ENCODE data around the gene CABP4. TPM values are rescaled to one million over a fixed set of nuclear protein-coding genes. Genes with fewer than 3 reads are reported as not detected.
A peak's percentile ranks its signal among the peaks of the same experiment; 100 is the strongest.

The CABP4 gene
- total RNA-seq, 1 experiment from 2014 or later: 2.5 TPM

GRCh38 chr11:67420147-67420645, 35.0 kb upstream of the CABP4 start:
- TF ChIP-seq, protein P1, sequence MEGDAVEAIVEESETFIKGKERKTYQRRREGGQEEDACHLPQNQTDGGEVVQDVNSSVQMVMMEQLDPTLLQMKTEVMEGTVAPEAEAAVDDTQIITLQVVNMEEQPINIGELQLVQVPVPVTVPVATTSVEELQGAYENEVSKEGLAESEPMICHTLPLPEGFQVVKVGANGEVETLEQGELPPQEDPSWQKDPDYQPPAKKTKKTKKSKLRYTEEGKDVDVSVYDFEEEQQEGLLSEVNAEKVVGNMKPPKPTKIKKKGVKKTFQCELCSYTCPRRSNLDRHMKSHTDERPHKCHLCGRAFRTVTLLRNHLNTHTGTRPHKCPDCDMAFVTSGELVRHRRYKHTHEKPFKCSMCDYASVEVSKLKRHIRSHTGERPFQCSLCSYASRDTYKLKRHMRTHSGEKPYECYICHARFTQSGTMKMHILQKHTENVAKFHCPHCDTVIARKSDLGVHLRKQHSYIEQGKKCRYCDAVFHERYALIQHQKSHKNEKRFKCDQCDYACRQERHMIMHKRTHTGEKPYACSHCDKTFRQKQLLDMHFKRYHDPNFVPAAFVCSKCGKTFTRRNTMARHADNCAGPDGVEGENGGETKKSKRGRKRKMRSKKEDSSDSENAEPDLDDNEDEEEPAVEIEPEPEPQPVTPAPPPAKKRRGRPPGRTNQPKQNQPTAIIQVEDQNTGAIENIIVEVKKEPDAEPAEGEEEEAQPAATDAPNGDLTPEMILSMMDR (conservative IDR thresholded peaks at IDR 0.05): no peak
- TF ChIP-seq EZH2 (IDR thresholded peaks at IDR 0.05; ENCODE audit: low read depth): no peak
- H3K4me2 ChIP-seq: peak overlapping the region; percentile 93
- no peak for DNase-seq
- peak overlapping the region; percentile 63; the same call in 1 of the 2 replicates for H2AFZ ChIP-seq
- peaks cover 22% of the 10 kb centered on the region; the same call in 1 of the 2 replicates for H3F3A ChIP-seq (ENCODE audit: insufficient read depth, low read depth)
- intact Hi-C loops (cut with micrococcal nuclease; ENCODE audit: unreplicated experiment): no loop called here
- BruUV-seq (replicated peaks): TSS peak; percentile 22
- peaks cover 17% of the 10 kb centered on the region for H3K4me1 ChIP-seq (replicated peaks; ENCODE audit: insufficient read depth)
- H3K4me3 ChIP-seq: peak overlapping the region; percentile 69
- H3K9me2 ChIP-seq (ENCODE audit: insufficient read depth): no peaks in the 10 kb centered on the region
- no peak overlapping the region for H3K27ac ChIP-seq
- POLR2A ChIA-PET (ENCODE audit: unreplicated experiment): interaction anchor here (0.5 to 0.7 kb wide), 4 partner anchors 8 to 470 kb away, joined by 3 to 4 read pairs (median 4); no protein-coding TSS in a partner anchor
- CTCF ChIA-PET: interaction anchor here (0.6 to 2.1 kb wide), 2 partner anchors 18 to 365 kb away, joined by 3 to 10 read pairs; partner anchors contain the start of gene PPP1CA
- no peaks in the 10 kb centered on the region for H3K27me3 ChIP-seq (ENCODE audit: insufficient read depth, low read depth)
- no peaks in the 10 kb centered on the region for H3K36me3 ChIP-seq (ENCODE audit: low read depth)
- H4K20me1 ChIP-seq (ENCODE audit: insufficient read depth): no peaks in the 10 kb centered on the region
- H3K9me3 ChIP-seq (ENCODE audit: insufficient read depth, low read depth): no peaks in the 10 kb centered on the region
- no peaks in the 10 kb centered on the region for H3K79me2 ChIP-seq (ENCODE audit: low read depth)

DNA sequence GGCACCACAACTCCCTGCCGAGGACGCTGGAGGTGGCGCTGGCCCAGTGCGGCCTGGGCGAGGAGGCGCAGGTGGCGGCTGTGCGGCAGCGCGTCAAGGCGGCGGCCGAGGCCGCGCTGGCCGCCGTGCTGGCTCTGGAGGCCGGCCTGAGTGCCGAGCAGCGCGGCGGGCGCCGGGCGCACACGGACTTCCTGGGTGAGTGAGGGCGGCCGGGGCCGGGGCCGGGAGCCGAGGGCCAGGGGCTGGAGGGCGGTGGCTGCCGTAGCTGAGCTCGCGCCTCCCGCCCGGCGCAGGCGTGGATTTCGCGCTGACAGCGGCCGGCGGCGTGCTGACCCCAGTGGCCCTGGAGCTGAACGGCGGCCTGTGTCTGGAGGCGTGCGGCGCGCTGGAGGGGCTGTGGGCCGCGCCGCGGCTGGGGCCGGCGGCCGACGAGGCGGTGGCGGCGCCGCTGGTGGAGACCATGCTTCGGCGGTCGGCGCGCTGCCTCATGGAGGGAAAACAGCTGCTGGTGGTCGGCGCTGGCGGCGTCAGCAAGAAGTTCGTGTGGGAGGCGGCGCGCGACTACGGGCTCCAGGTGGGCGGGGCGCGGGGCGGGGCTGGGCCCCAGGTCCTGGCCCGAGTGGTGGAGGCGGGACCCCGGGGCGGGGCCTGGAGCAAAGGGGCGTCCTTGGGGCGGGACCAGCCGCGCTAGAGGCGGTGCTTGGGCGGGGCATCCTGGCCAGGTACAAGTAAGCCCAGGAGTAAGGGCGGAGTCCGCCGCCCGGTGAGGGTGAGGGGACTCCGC, 34.3 kb upstream of the CABP4 start:
- Histone ChIP-seq H3K9me3 (ENCODE audit: insufficient read depth, low read depth) (no peaks in the 10 kb centered on the region), H3K36me3 (ENCODE audit: low read depth) (no peaks in the 10 kb centered on the region), H3K4me2 (peak overlapping the region; percentile 93), H3K79me2 (ENCODE audit: low read depth) (no peaks in the 10 kb centered on the region), H3K27me3 (ENCODE audit: insufficient read depth, low read depth) (no peaks in the 10 kb centered on the region), H3K4me3 (peak overlapping the region; percentile 69), H3K4me1 (replicated peaks; ENCODE audit: insufficient read depth) (peaks cover 17% of the 10 kb centered on the region), H3K9me2 (ENCODE audit: insufficient read depth) (no peaks in the 10 kb centered on the region), H4K20me1 (ENCODE audit: insufficient read depth) (no peaks in the 10 kb centered on the region), H3K27ac (no peak overlapping the region), H3F3A (ENCODE audit: insufficient read depth, low read depth) (peaks cover 29% of the 10 kb centered on the region; the same call in 1 of the 2 replicates), H2AFZ (peak overlapping the region; percentile 79)
- CTCF ChIA-PET: interaction anchor here (0.6 to 2.1 kb wide), 4 partner anchors 19 to 366 kb away, joined by 3 to 10 read pairs (median 4); partner anchors contain the start of gene PPP1CA
- peak; percentile 83 to 100 for DNase-seq
- no TSS peak for BruUV-seq (replicated peaks)
- TF ChIP-seq, protein P1 (conservative IDR thresholded peaks at IDR 0.05): no peak
- no peak for TF ChIP-seq EZH2 (IDR thresholded peaks at IDR 0.05; ENCODE audit: low read depth)
- intact Hi-C loops (cut with micrococcal nuclease; ENCODE audit: unreplicated experiment): loop anchor here (1.0 kb wide), 1 partner anchor 85 kb away; no protein-coding TSS in a partner anchor
- POLR2A ChIA-PET (ENCODE audit: unreplicated experiment): interaction anchor here (0.5 to 0.7 kb wide), 7 partner anchors 9 to 773 kb away, joined by 3 to 4 read pairs (median 3); no protein-coding TSS in a partner anchor

- Histone ChIP-seq H3K4me2 (peak overlapping the region; percentile 85), H3K4me1 (replicated peaks; ENCODE audit: insufficient read depth) (peaks cover 17% of the 10 kb centered on the region), H3K79me2 (ENCODE audit: low read depth) (no peaks in the 10 kb centered on the region), H3K9me3 (ENCODE audit: insufficient read depth, low read depth) (no peaks in the 10 kb centered on the region), H3K4me3 (peak overlapping the region; percentile 69), H3K36me3 (ENCODE audit: low read depth) (no peaks in the 10 kb centered on the region), H4K20me1 (ENCODE audit: insufficient read depth) (no peaks in the 10 kb centered on the region), H3K27ac (no peak overlapping the region), H3K27me3 (ENCODE audit: insufficient read depth, low read depth) (no peaks in the 10 kb centered on the region), H3K9me2 (ENCODE audit: insufficient read depth) (no peaks in the 10 kb centered on the region), H2AFZ (peak overlapping the region; percentile 79), H3F3A (ENCODE audit: insufficient read depth, low read depth) (peaks cover 29% of the 10 kb centered on the region; the same call in 1 of the 2 replicates)
- ChIA-PET CTCF (interaction anchor here (0.6 to 2.1 kb wide), 2 partner anchors 20 to 34 kb away, joined by 3 to 10 read pairs; partner anchors contain the start of gene PPP1CA), POLR2A (ENCODE audit: unreplicated experiment) (interaction anchor here (0.6 to 0.7 kb wide), 3 partner anchors 44 to 773 kb away, joined by 3 to 4 read pairs (median 3); no protein-coding TSS in a partner anchor)
- intact Hi-C loops (cut with micrococcal nuclease; ENCODE audit: unreplicated experiment): loop anchor here (1.0 kb wide), 1 partner anchor 85 kb away; no protein-coding TSS in a partner anchor
- TF ChIP-seq, protein P1 (conservative IDR thresholded peaks at IDR 0.05): no peak
- no peak for TF ChIP-seq EZH2 (IDR thresholded peaks at IDR 0.05; ENCODE audit: low read depth)
- DNase-seq: no peak
- BruUV-seq (replicated peaks): TSS peak; percentile 87
Observed at GRCh38 chr11:67421430-67422031, 33.6 kb upstream of the CABP4 start.
